Gastroesophageal sphincter (tissue), 3 donors: ENCODE results near the gene NBAS.

Source experiments
- CTCF ChIP-seq, 4 experiments: fragments of 200-600 bp in 2 of 4; fragments of 450-650 bp in 2 of 4; sonication (generic) in 1 of 4; IDR thresholded peaks; one replicate each; pipeline ENCODE4 v1.5.1; 2017 to 2019; ENCODE audit warnings: antibody characterized with exemption in 4 of 4, mild to moderate bottlenecking in 2 of 4, moderate library complexity in 2 of 4
- POLR2A ChIP-seq, 2 donors: fragments of 450-650 bp; IDR thresholded peaks; one replicate each; pipeline ENCODE4 v1.6.1; 2017; ENCODE audit warnings: antibody characterized with exemption in 2 of 2, mild to moderate bottlenecking in 2 of 2, moderate library complexity in 1 of 2

- TF ChIP-seq CTCF (IDR thresholded peaks at IDR 0.05) = no peak
- no peak for TF ChIP-seq POLR2A (IDR thresholded peaks at IDR 0.05)
These were observed 285.8 kb downstream of the NBAS start for GRCh38 chr2:15275346-15275745.
